ENCODE measurements around the gene MSANTD7.

- no peak for TF ChIP-seq EP300 (IDR thresholded peaks at IDR 0.05)
- no peak for TF ChIP-seq POLR2A (IDR thresholded peaks at IDR 0.05)
Measured at GRCh38 chr10:14798636-14799035, 39.5 kb upstream of the MSANTD7 start.

Data from suprapubic skin (tissue), 2 donors.